ENCODE results near the gene NEDD1.

- TF ChIP-seq CTCF (IDR thresholded peaks at IDR 0.05) (no peak), POLR2A (IDR thresholded peaks at IDR 0.05) (no peak)
Observed at GRCh38 chr12:96889273-96889933, 17.7 kb upstream of the NEDD1 start.

Data from lower leg skin (tissue), 3 donors.